ENCODE measurements around the gene ALCAM.

DNA sequence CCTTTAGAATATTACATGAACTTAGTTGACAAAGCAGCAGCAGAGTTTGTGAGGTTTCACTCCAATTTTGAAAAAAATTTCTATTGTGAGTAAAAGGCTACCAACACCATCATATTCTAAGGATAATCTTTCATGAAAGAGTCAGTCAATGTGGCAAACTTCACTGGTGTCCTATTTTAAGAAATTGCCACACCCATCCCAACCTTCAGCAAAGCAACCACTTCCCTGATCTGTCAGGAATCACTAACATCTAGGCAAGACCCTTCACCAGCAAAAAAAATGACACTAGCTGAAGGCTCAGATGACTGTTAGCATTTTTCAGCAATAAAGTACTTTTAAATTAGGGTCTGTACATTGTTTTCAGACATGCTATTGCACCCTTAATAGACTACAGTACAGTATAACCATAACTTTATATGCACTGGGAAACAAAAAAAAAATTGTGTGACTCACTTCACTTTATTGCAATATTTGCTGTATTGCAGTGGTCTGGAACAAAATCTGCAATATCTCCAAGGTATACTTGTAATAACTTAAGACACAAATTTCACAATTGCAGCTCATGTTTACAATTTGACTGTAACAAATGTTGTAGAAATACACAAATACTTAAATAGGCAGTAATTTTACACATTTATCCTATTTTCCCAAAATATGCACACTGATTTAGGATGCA is 38.9 kb upstream of the ALCAM start:
- no peak for TF ChIP-seq CTCF (IDR thresholded peaks at IDR 0.05; ENCODE audit: poor library complexity, severe bottlenecking)
- TF ChIP-seq POLR2AphosphoS5 (IDR thresholded peaks at IDR 0.05), result no peak
- no peak for TF ChIP-seq EP300 (conservative IDR thresholded peaks at IDR 0.05; ENCODE audit: poor library complexity, severe bottlenecking)
- no peak for TF ChIP-seq RAD21 (conservative IDR thresholded peaks at IDR 0.05)
- no peak for TF ChIP-seq SMC3 (conservative IDR thresholded peaks at IDR 0.05; ENCODE audit: poor library complexity)
- no peak for TF ChIP-seq EZH2 (IDR thresholded peaks at IDR 0.05; ENCODE audit: borderline replicate concordance, insufficient read depth, low read length, poor library complexity, severe bottlenecking)
- TF ChIP-seq, protein P1, sequence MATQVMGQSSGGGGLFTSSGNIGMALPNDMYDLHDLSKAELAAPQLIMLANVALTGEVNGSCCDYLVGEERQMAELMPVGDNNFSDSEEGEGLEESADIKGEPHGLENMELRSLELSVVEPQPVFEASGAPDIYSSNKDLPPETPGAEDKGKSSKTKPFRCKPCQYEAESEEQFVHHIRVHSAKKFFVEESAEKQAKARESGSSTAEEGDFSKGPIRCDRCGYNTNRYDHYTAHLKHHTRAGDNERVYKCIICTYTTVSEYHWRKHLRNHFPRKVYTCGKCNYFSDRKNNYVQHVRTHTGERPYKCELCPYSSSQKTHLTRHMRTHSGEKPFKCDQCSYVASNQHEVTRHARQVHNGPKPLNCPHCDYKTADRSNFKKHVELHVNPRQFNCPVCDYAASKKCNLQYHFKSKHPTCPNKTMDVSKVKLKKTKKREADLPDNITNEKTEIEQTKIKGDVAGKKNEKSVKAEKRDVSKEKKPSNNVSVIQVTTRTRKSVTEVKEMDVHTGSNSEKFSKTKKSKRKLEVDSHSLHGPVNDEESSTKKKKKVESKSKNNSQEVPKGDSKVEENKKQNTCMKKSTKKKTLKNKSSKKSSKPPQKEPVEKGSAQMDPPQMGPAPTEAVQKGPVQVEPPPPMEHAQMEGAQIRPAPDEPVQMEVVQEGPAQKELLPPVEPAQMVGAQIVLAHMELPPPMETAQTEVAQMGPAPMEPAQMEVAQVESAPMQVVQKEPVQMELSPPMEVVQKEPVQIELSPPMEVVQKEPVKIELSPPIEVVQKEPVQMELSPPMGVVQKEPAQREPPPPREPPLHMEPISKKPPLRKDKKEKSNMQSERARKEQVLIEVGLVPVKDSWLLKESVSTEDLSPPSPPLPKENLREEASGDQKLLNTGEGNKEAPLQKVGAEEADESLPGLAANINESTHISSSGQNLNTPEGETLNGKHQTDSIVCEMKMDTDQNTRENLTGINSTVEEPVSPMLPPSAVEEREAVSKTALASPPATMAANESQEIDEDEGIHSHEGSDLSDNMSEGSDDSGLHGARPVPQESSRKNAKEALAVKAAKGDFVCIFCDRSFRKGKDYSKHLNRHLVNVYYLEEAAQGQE (IDR thresholded peaks at IDR 0.05; ENCODE audit: borderline replicate concordance), result no peak
- TF ChIP-seq MXI1 (conservative IDR thresholded peaks at IDR 0.05; ENCODE audit: poor library complexity, severe bottlenecking), result no peak
- TF ChIP-seq TAF1 (IDR thresholded peaks at IDR 0.05; ENCODE audit: low read depth), result no peak

Measured in neural cell (in vitro differentiated cells).